KG1 (cell line): ENCODE results near the gene WNT9A.
"Not testable (repeated sequence)": the region's sequence is repeated elsewhere in the genome, so short reads cannot be mapped to it uniquely, and the experiment has no call there.

Experiments
- DNase-seq: peaks from one replicate; lab custom pipeline; 2025; lab: John Stamatoyannopoulos, UW

The WNT9A gene

DNA sequence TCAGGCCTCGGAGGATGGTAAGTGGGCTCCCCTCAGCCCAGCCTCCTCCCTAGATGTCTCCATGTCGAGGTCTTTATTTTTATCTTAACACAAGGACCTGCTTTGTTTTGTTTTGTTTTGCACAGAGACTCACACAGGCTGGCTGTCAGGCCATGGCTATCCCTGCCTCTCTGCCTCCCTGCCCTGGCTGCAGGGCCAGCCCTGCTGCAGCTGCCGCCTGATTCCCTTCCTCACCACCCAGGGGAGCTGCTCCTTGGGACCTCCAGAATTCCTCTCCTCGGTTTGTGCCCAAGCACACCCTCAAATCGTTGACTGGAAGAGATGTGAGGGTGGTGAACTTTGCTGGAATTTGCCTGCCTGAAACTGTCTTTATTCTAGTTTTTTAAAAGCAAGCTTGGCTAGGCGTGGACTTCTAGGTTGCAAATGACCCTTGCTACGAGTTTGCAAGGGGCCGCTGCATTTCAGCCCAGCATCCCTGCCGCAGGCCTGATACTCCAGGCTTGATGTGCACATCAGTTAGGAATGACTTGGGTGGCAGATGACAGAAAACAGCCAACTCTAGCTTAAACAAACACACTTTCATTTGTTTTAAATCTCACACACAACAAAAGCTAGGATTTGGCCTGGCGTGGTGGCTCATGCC lies 37.1 kb downstream of the WNT9A start:
- no peak for DNase-seq

DNA sequence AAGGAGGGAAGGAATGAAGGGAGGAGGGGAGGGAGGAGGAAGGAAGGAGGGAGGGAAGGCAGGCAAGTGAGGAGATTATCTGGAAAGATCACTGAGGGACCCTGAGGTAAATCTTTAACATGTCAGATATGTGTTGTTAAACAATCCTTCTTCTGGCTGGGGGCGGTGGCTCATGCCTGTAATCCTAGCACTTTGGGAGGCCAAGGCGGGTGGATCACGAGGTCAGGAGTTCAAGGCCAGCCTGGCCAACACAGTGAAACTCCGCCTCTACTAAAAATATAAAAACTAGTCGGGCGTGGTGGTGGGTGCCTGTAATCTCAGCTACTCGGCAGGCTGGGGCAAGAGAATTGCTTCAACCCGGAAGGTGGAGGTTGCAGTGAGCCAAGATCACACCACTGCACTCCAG lies 37.8 kb downstream of the WNT9A start:
- not testable (repeated sequence) for DNase-seq

DNA sequence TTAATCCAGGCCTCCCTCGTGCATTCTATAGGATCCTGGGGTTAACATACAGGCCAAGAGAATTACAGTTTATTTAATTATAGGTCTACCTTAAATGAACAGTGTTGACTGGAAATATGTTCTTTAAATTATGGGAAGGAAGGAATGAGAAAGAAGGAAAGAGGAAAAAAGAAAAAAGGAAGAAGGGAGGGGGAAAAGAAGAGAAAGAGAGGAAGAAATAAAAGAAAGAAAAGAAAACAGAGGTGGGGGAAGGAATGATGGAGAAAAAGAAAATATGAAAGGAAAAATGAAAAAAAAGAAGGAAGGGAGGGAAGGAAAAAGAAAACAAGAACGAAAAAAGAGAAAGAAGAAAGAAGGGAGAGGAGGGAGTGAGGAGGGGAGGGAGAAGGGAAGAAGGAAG lies 38.5 kb downstream of the WNT9A start:
- no peak for DNase-seq

DNA sequence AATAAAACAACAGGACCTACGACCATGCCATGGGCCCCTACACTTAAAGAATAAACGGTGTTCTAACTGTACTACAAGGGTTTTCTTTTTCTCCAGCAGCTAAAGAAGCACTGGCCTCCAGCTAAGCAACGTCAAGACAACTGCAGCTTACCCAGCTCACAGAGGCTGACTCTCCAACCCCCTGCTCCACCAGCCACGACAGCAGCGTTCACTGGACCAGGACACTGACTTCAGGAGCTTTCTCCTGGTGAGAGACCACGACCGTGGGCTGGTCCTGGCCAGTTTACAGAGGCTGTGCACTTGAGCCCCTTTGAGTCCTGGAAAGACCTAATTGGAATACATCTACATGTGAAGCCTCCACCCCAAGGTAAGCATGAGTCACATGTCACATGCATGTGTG lies 39.4 kb downstream of the WNT9A start:
- DNase-seq, result no peak

DNA sequence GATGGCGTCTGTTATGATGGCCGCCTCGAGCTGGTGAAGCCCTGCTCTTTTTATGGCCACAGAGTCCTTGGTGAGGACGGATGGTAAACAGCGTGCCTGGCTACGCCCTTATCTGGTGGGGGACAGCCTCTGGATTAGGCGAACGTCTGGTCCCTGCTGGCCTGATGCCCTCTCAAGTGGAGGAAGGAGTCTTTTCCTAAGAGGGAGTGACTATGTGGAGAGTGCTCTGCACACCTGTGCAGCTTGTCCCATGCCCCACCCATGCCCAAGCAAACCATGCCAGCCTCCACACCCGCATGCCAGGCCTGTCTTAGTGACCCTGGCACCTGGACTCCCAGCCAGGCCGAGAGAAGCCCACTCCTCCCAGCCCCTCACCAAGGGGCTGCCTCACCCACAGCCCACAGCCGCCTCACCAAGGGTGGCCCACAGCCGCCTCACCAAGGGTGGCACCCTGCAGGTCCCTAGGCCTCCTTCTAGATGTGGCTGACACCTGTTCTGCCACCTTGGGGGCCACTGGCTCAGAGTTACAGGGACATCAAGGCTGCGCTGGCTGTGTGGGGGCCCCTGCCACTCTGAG lies 40.2 kb downstream of the WNT9A start:
- no peak for DNase-seq

DNA sequence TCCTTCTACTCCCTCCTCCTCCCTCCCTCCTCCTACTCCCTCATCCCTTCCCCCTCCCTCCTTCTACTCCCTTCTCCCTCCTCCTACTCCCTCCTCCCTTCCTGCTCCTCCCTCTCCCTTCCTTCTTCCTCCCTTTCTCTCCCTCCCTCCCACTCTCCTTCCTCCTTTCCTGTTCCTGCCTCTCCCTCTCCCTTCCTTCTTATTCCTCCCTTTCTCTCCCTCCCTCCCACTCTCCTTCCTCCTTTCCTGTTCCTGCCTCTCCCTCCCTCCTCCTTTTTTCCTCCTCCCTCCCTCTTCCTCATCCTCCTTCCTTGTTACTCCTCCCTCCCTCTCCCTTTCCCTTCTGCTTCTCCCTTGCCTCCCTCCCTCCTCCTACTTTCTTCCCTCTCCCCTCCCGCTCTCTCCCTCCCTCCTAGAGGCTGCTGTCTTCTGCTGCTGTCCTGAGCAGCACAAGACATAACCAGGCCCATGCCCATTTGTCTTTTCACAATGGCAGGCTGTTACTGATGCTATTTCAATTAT lies 41.1 kb downstream of the WNT9A start:
- no peak for DNase-seq

DNA sequence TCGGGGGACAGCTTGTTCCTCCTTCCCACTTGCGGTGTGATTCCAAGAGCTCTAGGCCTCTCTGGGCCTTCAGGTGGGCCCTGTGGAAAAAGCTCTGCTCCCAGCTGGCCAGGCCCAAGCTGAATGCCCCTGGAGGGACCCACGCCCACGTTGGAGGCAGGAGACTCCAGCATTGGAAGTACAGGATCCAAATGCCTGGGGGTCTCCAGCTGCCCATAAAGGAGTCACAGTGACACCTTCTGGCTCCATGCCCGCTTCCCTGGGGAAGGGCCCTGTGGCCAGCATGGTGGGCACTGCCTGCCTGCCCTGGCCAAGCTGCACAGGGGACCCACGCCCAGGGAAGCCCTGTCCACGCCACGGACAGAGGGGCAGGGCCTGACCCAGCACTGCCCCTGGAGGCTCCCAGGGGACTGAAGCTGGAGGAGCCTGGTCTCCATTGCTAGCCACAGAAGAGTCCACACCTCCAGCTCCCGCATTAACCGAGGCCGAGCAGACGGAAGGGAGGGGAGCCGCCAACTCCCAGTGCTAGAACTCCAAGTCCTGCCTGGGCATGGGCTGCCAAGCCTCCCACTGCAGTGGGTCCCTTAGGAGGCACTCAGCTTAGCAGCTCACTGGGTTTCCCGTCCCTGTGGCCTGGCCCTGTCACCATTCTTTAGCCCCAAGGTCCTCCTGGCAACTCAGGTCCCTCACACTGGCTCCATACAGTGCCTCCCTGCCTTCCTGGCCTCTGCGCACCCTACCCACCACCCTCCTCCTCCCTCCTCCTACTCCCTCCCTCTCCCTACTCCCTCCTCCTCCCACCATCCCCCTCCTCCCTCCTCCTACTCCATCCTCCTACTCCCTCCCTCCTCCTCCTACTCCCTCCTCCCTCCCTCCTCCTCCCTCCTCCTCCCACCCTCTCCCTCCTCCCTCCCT lies 41.9 kb downstream of the WNT9A start:
- DNase-seq, result no peak

DNA sequence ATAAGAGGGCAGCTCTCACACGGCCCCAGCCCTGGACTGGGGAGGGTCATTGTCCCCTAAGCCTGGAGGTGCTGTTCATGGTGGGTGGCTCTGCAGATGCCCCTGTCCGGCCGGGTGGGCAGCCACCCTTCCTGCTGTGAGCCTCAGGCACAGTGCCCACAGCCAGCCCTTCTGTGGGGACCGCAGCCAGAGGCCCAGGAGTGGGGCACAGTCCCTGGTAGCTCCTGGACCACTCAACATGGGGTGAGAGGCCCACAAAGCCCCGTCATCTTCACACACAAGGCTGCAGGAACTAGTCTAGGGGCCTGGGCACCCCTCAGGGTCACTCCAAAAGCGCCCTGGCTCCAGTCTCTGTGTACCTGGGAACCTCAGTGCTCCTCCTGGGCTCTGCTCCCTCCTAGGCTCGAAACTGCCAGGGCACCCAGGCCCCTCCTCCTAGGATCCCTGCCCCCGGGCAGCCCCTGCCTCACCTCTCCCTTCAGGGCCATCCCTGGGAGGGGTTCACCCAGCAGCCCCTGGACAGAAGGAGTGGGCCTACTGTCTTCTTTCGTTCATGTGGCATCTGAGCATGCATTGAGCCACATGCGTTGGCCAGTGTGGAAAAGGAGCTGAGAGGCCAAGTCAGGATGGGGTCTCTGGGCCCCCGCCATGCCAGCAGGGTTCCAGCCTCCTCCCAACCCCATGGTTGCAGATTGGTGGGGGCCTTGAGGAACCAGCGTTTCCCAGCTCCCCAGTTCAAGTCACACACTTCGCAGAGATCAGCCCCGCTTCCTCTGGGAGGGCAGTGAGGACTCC lies 43.0 kb downstream of the WNT9A start:
- no peak for DNase-seq

DNA sequence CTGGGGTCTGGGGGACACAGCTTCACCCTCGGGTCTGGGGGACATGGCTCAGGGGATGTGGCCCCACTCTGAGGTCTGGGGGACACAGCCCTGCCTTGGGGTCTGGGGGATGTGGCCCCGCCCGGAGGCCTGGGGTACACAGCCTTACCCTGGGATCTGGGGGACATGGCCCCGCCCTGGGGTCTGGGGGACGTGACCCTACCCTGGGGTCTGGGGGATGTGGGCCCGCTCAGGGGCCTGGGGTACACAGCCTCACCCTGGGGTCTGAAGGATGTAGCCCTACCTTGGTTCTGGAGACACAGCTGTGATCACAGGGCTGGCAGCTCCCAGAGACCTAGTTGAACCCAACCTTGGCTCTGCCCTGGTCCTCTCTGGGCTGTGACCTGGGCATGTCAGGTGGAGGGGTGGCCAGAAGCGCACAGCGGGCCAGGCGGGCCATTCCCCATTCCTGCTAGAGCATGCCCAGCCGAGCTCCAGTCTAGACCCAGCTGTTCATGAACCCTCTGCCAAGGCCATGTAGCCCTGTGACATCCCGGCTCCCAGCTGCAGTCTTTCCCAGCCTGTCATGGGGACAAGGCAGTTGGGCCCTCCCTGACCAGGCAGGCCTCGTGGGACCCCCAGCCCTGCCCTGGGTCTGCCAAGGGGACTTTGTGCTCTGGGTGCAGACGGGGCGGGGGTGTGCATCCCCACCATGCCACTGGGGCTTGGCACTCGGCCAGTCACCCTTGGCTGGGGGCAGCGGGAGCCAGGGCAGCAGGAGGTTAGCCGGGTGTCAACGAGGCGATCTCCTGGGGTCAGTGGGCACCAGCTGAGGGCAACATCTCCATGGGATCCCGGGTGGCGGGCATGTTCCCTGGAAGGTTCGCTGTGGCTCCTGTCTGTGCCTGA lies 43.9 kb downstream of the WNT9A start:
- no peak for DNase-seq

DNA sequence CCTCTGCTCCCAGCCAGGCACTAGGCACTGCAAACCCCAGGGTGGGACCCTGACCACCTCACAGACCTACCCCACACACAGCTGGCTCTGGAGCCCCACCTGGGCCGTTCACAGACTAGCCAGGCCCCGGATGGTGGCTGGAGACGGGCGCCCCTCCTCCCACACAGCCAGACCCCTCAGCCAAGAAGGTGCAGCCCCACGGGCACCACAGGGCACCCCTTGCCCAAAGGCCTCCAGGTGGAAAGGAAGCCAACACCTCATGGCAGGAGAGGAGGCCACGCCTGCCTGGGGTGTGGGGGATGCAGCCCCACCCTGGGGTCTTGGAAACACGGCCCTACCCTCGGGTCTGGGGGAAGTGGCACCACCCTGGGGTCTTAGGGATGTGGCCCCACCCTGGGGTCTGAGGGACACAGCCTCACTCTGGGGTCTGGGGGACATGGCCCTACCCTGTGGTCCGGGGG lies 44.6 kb downstream of the WNT9A start:
- no peak for DNase-seq

DNA sequence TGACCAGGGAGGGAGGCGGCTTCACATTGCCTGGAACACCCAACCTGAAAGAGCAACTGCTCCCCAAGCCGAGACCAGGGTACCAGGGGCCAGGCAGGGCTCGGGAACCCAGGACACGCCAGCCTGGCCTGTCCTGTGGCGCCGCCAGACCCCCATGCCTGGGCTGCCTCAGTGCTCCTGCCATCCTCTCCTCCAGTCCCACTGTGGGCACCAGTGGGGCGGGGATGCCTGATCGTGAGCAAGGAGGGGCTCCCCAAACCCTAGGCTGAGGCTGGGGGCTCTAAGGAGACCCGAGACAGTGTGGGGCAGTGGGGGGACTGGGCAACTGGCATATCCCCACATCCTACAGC lies 45.1 kb downstream of the WNT9A start:
- no peak for DNase-seq

DNA sequence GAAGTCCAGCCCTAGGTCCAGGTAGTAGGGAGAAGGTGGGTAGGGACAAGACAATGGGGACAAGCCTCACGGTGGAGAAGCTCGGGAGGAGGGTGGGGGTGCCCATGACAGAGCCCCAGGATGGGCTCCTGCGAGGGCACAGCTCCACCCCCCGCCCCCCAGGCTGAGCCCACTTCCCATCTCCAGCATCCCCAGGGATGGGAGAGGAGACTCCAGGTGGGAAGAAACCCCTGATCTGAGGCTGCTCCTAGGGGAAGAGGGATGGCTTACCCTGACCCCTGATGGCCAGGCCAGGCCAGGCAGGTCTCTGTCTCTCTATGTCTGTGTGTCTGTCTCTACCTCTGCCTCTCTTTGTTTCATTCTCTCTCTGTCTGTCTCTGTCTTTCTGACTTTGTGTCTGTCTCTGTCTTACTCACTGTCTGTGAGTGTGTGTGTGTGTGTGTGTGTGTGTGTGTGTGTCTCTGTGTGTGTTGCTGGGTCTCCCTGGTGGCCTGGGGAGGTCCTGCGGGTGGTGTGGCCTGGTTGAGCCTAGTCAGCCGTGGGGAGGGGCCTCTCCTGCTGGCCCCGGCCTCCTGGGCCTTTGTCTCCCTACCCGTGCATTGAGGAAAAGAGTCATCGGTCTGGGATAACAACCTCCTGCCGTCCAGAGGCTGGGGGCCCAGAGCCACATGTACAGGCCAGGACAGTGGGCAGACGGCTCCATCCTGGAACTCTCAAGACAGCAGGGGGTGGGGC lies 45.7 kb downstream of the WNT9A start:
- no peak for DNase-seq

DNA sequence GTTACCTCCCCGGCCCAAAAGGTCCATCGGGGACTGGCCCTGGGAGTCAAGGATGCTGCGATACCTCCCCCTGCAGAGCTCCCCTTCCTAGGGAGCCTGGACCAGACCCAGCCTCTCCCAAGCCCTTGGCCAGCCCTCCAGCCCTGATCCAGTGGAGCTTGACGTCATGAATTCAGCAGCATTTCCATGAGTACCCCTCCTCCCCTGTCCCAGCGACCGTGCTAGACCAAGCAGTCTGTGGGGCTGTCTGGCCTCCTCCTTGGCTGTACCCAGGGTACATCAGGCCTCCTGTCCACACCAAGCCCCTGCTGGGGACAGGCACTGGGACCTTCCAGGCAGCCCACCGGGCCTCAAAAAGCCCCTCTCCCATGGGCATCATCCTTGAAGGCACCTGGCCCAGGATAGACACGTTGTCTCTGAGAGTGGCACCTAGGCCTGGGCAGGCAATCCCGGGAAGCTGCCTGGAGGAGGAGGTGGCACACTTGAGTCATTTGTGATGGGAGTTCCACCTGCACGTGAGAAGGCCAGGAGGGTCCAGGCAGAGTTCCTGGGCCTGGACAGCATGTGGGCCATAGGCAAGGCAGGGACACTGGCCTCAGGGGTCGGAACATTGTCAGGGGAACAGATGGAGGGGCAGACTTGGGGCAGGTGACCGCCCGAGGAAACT lies 46.4 kb downstream of the WNT9A start:
- DNase-seq, result no peak

DNA sequence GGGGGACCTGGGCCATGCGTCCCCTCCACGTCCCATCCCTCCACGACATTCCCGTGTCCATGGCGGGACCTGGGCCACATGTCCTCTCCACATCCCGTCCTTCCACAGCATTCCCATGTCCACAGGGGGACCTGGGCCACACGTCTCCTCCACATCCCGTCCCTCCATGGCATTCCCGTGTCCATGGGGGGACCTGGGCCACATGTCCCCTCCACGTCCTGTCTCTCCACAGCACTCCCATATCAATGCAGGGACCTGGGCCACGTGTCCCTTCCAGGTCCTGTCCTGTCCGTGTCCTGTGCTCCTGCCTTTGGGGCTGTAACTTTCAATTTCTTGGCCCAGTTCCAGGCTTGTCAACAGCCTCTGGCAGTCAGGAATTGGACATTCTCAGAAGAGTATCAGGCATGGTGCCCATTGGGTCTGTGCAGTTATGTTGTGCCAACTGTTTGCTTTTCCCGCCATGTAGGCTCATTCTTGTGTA lies 47.1 kb downstream of the WNT9A start:
- no peak for DNase-seq

DNA sequence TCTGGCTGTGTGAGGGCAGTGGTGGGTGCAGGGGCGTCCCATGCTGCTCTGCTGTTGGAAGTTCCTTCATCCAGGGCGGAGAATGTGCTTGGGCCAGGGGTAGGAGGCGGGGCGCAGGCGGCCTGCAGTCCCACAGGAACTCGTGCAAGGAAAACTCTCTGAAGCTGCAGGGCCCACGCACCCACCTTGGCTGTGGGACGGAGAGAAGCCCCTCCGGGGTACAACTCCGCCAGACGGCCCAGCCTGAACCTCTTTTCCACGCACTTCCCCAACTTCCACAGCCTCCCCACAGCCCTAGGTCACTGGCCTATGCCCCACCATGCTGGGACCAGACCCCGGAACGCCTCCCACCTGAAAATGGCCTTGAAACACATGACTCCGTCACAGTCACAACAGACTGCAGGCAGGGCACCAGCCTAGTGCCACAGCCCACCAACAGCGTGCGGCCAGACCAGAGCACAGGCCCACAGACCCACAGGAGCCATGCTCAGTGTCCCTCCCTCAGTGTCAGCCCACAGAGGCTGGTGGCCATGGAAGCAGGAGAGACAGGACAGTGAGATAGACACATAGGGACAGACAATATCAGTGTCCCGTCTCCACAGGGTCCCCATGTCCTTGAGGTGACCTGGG lies 47.8 kb downstream of the WNT9A start:
- no peak for DNase-seq

DNA sequence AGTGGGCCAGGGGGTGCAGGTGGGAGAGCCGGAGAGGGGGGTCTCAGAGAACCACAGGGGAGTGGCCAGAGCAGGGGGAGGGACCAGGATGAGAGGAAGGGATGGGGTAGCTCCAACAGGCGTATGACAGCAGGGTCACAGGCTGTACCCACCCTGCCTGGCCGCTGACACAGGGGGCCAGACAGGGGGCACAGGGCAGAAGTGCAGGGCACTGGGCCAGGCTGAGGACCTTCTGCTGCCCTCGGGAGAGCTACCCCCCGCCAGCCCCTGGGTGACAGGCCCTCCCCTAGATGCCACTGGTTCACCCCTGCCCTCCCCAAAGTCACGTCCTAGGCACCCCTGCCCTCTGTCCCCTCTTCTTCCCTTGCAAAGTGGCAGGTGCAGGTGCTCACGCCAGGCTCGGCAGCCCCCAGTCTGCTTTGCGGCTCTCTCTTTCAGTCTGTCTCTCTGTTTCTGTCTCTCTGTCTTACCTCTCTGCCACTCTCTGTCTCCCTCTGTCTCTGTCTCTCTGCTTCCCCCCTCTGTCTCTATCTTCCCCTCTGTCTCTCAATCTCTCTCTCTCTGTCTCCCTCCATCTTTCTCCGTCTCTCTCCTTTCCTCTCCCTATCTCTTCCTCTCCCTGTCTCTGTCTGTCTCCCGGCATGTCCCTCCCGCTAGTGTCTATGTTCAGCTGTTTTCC lies 48.5 kb downstream of the WNT9A start:
- DNase-seq, result no peak

DNA sequence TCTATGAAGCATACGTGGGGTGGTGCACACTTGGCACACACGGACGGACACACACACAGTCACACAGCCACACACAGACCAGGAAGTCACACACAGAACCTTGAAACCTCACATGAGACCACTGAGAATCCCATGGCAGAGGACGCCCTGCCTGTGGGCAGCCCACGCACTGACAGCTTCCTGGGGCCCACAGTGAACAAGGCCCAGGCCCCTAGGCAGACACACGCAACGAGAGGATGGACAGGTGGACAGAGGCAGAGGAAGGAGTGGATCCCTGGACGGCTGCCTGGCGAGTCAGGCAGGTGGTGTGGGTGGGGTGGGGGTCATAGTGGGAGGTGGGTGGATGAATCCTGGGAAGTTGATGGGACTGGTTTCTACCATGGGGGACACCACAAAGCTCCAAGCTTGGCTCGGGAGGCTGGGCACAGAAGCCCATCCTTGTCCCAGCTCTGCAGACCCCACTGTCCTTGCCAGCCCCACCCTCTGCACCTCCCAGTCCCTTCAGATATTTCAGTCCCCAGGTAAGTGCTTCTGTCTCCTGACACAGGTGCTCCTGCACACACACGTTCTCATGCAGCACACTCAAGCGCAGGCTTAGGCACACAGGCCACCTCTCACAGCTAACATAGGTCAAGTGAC lies 49.1 kb downstream of the WNT9A start:
- DNase-seq, result no peak
